NCI-H460 (cell line): ENCODE measurements around the gene LRRC17. TPM values are rescaled to one million over a fixed set of nuclear protein-coding genes. Genes with fewer than 3 reads are reported as not detected.

Experiments used
- DNase-seq: peaks from one replicate; pipeline ENCODE4 v3.0.0-alpha.2; 2016; ENCODE audit warnings: low read depth; ENCODE audit errors: extremely low read depth
- total RNA-seq: library from RNA; depleted of rRNA; stranded (reverse); fragments of >200 nt; shearing (Covaris generic); gene quantifications from 2 replicates; pipeline ENCODE4 v1.2.3, GENCODE V29; 2014; rRNA removed

Gene LRRC17
- total RNA-seq, 1 experiment from 2014 or later = 0.30 TPM

DNA sequence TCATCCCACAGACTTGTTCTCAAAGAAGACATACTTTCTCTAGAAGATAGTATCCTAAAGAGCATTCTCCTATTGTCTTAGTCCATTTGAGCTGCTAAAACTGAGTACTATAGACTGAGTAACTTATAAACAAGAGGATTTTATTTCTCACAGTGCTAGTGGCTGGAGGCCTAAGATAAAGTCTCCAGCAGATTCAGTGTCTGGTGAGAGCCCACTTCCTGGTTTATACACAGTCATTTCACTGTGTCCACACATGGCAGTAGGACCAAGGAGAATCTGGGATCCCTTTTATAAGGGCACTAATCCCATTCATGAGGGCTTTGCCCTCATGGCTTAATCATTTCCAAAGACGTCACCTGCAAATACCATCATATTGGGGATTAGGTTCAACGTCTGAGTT lies 68.7 kb downstream of the LRRC17 start:
- no peak for DNase-seq

GRCh38 chr7:102982235-102982634 lies 69.4 kb downstream of the LRRC17 start:
- no peak for DNase-seq

DNA sequence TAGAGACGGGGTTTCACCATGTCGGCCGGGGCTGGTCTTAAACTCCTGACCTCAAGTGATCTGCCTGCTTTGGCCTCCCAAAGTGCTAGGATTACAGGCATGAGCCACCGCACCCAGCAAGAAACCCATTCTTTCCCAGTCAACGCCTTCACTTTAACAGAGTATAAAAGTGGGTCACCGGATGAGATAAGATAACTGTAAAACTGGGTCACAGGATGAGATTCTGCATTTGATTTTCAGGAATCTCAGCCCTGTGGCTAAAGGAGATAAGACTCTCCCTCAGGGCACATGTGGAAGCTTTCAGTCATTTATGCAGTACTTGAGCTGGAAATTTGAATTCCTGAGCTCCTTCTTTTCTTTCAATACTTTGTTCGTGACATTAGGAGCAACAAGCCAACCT lies 70.8 kb downstream of the LRRC17 start:
- DNase-seq = no peak

DNA sequence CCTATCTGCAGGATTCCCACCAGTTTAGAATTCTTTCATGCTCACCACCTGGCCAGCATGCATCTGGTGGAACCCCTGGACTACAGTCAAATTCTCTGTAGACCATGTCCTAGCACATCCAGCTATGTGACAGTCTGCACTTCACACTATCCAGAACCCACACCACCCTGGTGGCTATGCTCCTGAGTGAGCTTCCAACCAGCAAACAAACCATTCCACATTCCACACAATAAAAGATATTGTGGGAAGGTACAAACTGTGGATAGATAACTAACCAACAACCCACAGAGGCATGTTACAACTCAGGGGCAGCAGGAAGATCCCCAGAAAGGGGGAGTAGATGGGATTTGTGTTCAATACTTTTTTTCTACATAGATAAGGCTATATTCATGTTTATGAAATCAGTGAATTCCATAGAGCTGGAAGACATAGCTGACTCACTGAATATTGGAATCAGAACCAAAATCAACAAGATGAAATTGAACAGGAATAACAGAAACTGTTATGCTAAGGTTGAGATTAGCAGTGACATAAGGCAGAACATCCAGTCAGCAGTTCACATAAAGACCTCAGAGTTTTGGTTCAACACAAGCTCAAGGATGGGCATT lies 72.5 kb downstream of the LRRC17 start:
- DNase-seq = no peak

GRCh38 chr7:102988088-102988487 lies 75.3 kb downstream of the LRRC17 start:
- no peak for DNase-seq

DNA sequence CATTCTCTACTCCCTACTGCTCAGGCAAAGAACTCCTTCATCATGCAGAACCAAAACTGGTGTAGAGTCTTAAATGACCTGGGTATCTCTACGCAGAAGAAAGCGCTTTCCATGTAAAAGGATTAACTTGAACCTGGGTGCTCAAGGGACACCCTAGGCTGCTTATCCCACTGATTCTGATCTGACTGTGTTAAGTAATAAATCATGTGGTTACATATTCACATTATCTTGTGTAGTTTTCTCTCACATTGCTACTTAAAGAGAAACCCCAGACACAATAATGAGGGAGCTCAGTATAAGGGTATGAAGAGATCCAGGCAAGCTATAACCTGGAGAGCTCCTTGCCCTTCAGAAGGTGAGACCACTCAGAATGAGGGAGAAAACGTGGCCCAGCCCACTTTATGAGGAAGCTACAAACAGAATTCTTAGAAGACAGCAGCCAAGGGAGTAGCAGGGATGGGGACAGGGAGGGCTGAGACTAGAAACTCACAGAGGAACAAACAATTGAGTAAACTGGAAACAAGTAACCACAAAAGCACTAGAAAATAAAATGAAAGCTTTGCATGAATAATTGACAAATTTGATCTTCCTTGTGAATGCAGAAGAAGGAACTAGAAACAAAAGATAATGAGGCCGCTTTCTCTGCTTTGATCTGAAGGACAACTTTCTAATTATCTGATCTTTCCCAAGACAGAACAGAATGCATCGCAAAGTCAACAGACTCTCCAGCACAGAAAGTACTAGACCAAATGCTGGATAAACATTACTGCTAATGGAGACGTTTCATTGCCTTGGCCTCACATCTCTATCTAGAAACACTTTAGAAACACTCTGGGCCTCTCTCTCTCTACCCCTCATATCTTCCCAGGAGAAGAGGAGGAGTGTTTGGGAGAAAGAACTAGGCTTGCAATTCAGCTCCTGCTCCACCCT lies 76.1 kb downstream of the LRRC17 start:
- no peak for DNase-seq

- DNase-seq = no peak
These were observed 77.8 kb downstream of the LRRC17 start for GRCh38 chr7:102990642-102991041.

GRCh38 chr7:102991077-102991539 lies 78.3 kb downstream of the LRRC17 start:
- no peak for DNase-seq

DNA sequence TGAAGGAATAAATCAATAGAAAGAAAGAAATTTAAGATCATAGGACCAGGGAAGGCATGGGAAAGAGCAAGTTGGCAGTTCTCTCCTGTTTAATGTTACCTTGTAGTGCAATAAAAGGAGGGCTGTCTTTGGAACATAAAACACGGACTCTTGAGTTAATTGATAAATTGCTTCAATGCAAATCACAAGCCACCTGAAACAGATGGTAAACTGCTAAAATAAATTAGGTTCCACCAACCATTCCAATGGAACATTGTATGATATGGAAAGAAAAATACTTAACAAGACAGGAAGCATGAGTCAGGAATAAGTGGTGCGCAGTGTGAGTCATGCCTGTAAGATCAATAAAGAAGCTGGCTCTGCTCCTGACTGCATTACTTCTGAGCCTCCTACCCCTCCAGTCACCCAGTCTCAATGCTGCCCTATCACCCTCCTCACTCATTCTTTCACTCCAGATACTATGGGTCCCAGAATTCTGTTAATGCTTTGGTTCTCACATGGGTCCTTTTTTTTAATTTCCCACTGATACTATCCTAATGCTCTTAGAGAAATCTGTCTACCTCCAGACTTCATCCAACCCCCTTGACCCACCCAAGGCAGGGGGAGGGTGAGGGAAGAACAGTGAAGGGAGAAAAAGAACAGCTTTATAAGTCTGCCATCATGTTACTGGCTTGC lies 78.9 kb downstream of the LRRC17 start:
- peak; percentile 88 for DNase-seq

GRCh38 chr7:102992509-102992937 lies 79.7 kb downstream of the LRRC17 start:
- no peak for DNase-seq

- peak; percentile 54 for DNase-seq
These were observed 80.3 kb downstream of the LRRC17 start for GRCh38 chr7:102992938-102993717.

GRCh38 chr7:102993718-102994029 lies 80.9 kb downstream of the LRRC17 start:
- no peak for DNase-seq

DNA sequence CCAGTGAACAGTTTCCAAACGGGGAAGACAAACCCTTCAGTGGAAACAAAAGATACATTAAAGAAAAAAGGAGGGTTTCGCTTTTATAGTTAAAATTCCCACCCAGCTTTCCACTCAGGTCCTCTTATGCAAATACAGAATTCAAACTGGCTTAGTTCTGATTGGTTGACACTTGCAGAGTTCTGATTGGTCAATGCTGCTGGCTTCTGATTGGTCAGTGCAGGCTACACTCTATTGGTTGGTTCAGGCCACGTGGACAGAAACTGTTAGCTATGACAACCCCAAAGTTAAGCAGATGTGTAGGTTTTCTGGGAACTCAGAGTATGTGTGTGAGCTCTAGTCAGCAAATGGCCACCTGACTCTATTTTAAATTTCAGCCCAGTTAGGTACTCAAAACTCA lies 81.8 kb downstream of the LRRC17 start:
- no peak for DNase-seq

Other genes with a start within 250 kb of the LRRC17 start
- gene POLR2J2, start 241.3 kb upstream of the LRRC17 start, total RNA-seq = 3.2 and 3.8 TPM in 2 replicates
- gene FAM185A, start 164.0 kb upstream of the LRRC17 start, total RNA-seq = 7.4 and 7.9 TPM in 2 replicates
- 38.7 and 40.6 TPM in 2 replicates for gene FBXL13, start 161.8 kb downstream of the LRRC17 start, total RNA-seq
- gene ARMC10, start 162.1 kb downstream of the LRRC17 start, total RNA-seq = 64.6 and 73.8 TPM in 2 replicates
- gene NAPEPLD, start 236.1 kb downstream of the LRRC17 start, total RNA-seq = 5.5 and 6.7 TPM in 2 replicates